Dendritic cell treated with granulocyte-macrophage colony-stimulating factor and Interleukin-4, amounts not matched to agents 40 ng/mL and 50 ng/mL, for 4 days (primary cell): Measurements from ENCODE around the gene TAOK2.

Source experiments
- H3K27ac Mint-ChIP-seq: one replicate; pipeline ENCODE4 v1.8.0; 2022; ENCODE audit warnings: mild to moderate bottlenecking, mixed read lengths
- H3K27me3 Mint-ChIP-seq: one replicate; pipeline ENCODE4 v1.8.0; 2022; ENCODE audit warnings: mild to moderate bottlenecking, mixed read lengths
- H3K36me3 Mint-ChIP-seq: one replicate; pipeline ENCODE4 v1.8.0; 2022; ENCODE audit warnings: low read depth, mixed read lengths
- H3K4me1 Mint-ChIP-seq: one replicate; pipeline ENCODE4 v1.8.0; 2022; ENCODE audit warnings: low read depth, mixed read lengths
- H3K4me3 Mint-ChIP-seq: one replicate; pipeline ENCODE4 v1.8.0; 2022; ENCODE audit warnings: mild to moderate bottlenecking, moderate library complexity, mixed read lengths
- H3K9me3 Mint-ChIP-seq: one replicate; pipeline ENCODE4 v1.8.0; 2022; ENCODE audit warnings: mixed read lengths
- intact Hi-C: fragments of 100-400 bp; cut with micrococcal nuclease; formaldehyde crosslinking; loops from one replicate; pipeline ENCODE4 v1.15.0; 2022

The TAOK2 gene

GRCh38 chr16:29987371-29988085, 13.9 kb downstream of the TAOK2 start:
- H3K4me1 Mint-ChIP-seq = peaks cover 2% of the 10 kb centered on the region
- no peak overlapping the region for H3K27ac Mint-ChIP-seq
- intact Hi-C loops = no loop called here
- no peaks in the 10 kb centered on the region for H3K9me3 Mint-ChIP-seq
- no peaks in the 10 kb centered on the region for H3K27me3 Mint-ChIP-seq
- H3K36me3 Mint-ChIP-seq = peaks cover 100% of the 10 kb centered on the region
- no peak overlapping the region for H3K4me3 Mint-ChIP-seq

GRCh38 chr16:29988346-29989075, 14.8 kb downstream of the TAOK2 start:
- H3K27me3 Mint-ChIP-seq = no peaks in the 10 kb centered on the region
- no peak overlapping the region for H3K4me3 Mint-ChIP-seq
- intact Hi-C loops = no loop called here
- H3K27ac Mint-ChIP-seq = no peak overlapping the region
- H3K36me3 Mint-ChIP-seq = peaks cover 100% of the 10 kb centered on the region
- no peaks in the 10 kb centered on the region for H3K9me3 Mint-ChIP-seq
- H3K4me1 Mint-ChIP-seq = peaks cover 5% of the 10 kb centered on the region

- Mint-ChIP-seq H3K4me3 (no peak overlapping the region), H3K9me3 (no peaks in the 10 kb centered on the region), H3K27ac (no peak overlapping the region), H3K4me1 (peaks cover 12% of the 10 kb centered on the region), H3K27me3 (no peaks in the 10 kb centered on the region), H3K36me3 (peaks cover 99% of the 10 kb centered on the region)
- intact Hi-C loops = no loop called here
These were observed 15.6 kb downstream of the TAOK2 start for GRCh38 chr16:29989111-29989858.

GRCh38 chr16:29990034-29990433, 16.4 kb downstream of the TAOK2 start:
- intact Hi-C loops = no loop called here
- Mint-ChIP-seq H3K36me3 (peaks cover 92% of the 10 kb centered on the region), H3K27ac (no peak overlapping the region)

GRCh38 chr16:29990883-29991570, 17.4 kb downstream of the TAOK2 start:
- no peaks in the 10 kb centered on the region for H3K9me3 Mint-ChIP-seq
- peaks cover 23% of the 10 kb centered on the region for H3K4me1 Mint-ChIP-seq
- no peak overlapping the region for H3K27ac Mint-ChIP-seq
- no peaks in the 10 kb centered on the region for H3K27me3 Mint-ChIP-seq
- H3K36me3 Mint-ChIP-seq = peaks cover 90% of the 10 kb centered on the region
- no peak overlapping the region for H3K4me3 Mint-ChIP-seq
- intact Hi-C loops = no loop called here

More at GRCh38 chr16:29990034-29990433, 16.4 kb downstream of the TAOK2 start:
- Mint-ChIP-seq H3K9me3 (no peaks in the 10 kb centered on the region), H3K4me3 (no peak overlapping the region), H3K4me1 (peaks cover 19% of the 10 kb centered on the region), H3K27me3 (no peaks in the 10 kb centered on the region)

DNA sequence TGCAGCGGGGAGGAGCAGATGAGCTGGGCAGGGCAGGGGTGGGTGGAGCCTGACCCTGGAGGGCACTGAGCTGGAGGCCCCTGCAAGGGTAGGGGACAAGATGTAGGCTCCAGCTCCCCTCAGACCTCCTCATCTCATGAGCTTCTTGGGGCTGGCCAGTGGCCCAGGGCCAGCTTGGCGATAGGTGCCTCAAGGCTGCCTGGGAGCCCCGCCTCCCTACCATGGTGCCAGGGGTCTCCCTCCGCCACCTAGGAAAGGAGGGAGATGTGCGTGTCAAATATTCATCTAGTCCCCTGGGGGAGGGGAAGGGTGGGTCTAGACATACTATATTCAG, 17.9 kb downstream of the TAOK2 start:
- Mint-ChIP-seq H3K4me3 (no peak overlapping the region), H3K27ac (no peak overlapping the region), H3K36me3 (peaks cover 90% of the 10 kb centered on the region), H3K9me3 (no peaks in the 10 kb centered on the region), H3K4me1 (peaks cover 28% of the 10 kb centered on the region), H3K27me3 (no peaks in the 10 kb centered on the region)
- intact Hi-C loops = no loop called here

DNA sequence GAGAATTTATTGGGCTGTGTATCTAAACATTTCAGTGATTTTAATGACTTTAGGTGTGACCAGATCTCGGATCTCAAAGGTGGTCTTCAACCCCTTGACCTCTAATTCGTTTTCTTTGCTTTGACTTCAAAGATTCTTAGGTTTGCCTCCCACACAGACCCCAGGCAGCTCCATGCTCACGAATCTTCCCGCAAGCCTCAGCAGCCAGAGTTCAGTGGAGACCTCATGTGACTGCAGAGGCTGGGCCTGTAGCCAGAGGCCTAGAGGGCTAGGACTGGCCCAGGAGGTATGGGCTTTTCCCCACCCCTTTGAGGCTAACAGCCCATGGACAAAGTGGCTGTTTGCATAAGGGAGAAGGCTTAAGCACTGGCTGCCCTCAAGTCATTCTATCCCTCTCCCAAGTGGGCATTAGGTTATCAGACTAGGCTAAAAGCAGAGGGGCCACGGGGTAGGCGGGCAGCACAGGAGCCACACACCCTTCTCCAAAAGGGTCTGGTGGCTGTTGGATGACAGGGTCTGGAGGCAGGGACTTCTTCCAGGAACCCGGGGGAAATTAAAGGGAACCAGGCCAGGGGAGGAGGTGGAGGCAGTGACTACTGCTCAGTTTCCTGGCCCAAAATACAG, 18.8 kb downstream of the TAOK2 start:
- H3K36me3 Mint-ChIP-seq = peaks cover 83% of the 10 kb centered on the region
- no peaks in the 10 kb centered on the region for H3K27me3 Mint-ChIP-seq
- H3K4me3 Mint-ChIP-seq = no peak overlapping the region
- intact Hi-C loops = no loop called here
- peaks cover 33% of the 10 kb centered on the region for H3K4me1 Mint-ChIP-seq
- no peaks in the 10 kb centered on the region for H3K9me3 Mint-ChIP-seq
- H3K27ac Mint-ChIP-seq = no peak overlapping the region

DNA sequence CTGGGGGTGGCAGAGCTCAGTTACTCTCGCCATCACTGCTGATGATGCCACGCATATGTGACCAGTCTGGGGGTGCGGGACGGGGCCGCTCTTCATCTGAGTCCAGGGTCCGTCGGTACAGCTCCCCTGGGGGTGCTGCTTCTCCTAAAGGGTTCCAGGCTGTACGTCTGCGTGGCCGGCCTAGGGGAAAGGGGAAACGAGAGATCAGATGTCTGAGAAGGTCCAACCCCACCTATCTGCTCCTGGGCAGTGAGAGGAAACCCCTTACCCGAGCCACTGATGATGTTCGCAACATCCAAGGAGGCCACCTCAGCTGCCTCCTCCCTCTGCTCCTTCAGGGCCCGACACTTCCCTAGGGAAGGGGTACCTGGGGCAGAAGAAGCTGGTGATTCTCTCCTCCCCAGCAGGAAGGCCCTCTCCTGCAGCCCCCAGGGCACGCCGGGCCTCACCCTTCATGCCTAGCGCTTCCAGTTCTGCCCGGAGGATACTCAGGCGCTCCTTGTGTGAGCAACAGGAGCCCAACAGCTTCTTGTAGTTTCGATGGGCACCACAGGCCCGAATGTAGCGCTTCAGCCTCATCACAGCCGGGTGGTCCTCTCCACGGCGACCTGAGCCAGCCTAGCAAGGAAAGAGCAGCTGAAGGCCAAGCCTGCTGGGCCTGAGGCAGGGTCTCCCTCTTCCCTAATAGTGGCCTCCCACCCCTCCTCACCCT, 19.7 kb downstream of the TAOK2 start:
- Mint-ChIP-seq H3K27ac (peak overlapping the region; percentile 98), H3K4me1 (peaks cover 33% of the 10 kb centered on the region), H3K4me3 (no peak overlapping the region), H3K36me3 (peaks cover 80% of the 10 kb centered on the region), H3K9me3 (no peaks in the 10 kb centered on the region), H3K27me3 (no peaks in the 10 kb centered on the region)
- intact Hi-C loops = no loop called here

DNA sequence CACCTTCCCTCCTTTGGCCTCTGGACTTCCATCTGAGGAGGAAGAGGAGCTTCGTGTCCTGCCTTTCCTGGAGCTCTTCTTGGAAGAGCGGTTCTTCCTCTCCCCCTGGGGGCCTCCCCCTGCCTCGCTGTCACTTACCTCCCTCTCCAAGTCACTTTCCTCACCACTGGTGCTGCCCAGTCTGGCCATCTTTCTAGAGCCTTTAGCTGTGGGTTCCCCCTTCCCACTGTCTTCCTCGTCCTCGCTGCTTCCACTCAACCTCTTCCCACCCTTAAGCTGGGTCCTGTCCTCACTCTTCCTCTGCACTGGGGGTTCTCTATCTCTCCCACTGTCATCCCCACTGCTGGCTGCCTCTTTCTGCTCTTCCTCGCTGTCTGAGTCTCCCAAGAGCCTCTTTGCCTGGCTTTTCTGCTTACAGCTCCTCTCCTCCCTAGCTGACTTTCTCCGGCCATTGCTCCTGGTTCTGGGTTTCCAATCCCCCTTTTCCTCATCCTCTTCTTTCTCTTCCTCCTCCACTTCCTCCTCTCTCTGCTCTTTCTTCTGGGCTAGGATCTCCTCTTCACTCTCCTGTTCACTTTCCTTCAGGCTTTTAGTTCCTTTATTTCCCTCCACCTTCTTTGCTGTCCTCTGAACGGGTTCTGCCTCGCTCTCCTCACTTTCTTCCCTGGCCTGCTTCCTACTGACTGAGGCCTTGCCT, 20.4 kb downstream of the TAOK2 start:
- Mint-ChIP-seq H3K4me3 (no peak overlapping the region), H3K9me3 (no peaks in the 10 kb centered on the region), H3K27ac (peak overlapping the region; percentile 98), H3K27me3 (no peaks in the 10 kb centered on the region), H3K36me3 (peaks cover 80% of the 10 kb centered on the region), H3K4me1 (peaks cover 33% of the 10 kb centered on the region)
- intact Hi-C loops = no loop called here

GRCh38 chr16:29994600-29995323, 21.1 kb downstream of the TAOK2 start:
- peaks cover 80% of the 10 kb centered on the region for H3K36me3 Mint-ChIP-seq
- H3K27ac Mint-ChIP-seq = peak overlapping the region; percentile 98
- intact Hi-C loops = loop anchor here (5.0 kb wide), 1 partner anchor 187 kb away; the partner anchor contains the start of gene MAZ
- no peaks in the 10 kb centered on the region for H3K27me3 Mint-ChIP-seq
- peak overlapping the region; percentile 100 for H3K4me3 Mint-ChIP-seq
- peaks cover 33% of the 10 kb centered on the region for H3K4me1 Mint-ChIP-seq
- H3K9me3 Mint-ChIP-seq = no peaks in the 10 kb centered on the region

DNA sequence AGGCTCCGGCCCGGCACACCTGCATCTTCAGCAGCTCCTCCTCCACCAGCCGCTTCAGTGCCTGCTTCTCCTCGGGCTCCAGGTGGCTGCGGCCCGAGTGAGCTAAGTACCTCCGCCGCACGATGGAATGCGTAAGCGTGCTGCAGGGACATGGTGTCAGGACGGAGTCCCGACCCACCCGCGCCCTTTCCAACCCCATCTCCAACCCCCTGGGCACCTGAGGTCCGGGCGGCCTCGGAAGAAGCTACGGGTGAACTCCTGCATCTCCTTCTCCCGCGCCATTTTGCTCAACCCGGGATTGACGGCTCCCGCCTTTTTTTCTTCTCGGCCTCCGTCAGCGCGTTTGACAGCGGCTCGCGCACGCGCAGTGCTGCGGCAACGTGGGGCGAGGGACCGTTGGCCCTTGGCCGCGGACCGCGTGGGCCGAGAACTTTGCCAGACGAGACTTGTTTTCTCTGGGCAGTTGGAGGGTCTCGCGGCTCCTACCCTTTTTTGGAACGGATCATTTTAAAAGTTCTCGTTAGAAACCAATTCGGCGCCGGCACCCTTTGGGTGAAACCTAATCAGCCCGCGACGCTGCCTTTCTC, 21.7 kb downstream of the TAOK2 start, which contains the start of gene HIRIP3:
TSS of gene HIRIP3 (minus strand) at position 294 of the 587 bp plus-strand sequence. CDS start at position 282, 12 bp downstream.
- Mint-ChIP-seq H3K36me3 (peaks cover 80% of the 10 kb centered on the region), H3K4me1 (peaks cover 33% of the 10 kb centered on the region), H3K27ac (peak within 1 kb of the TSS; percentile 98), H3K4me3 (peak within 1 kb of the TSS; percentile 100), H3K9me3 (no peaks in the 10 kb centered on the region), H3K27me3 (no peaks in the 10 kb centered on the region)
- intact Hi-C loops = loop anchor here (5.0 kb wide), 1 partner anchor 188 kb away; the partner anchor contains the start of gene MAZ
